PFSK-1 (cell line): ENCODE data around the gene NR2F1.

Experiments
- FOXP2 ChIP-seq: optimal IDR thresholded peaks from 2 replicates; pipeline ENCODE3; 2011; ENCODE audit warnings: borderline replicate concordance, control low read depth, inconsistent platforms; ENCODE audit not compliant: insufficient read depth; ENCODE audit errors: extremely low read length, extremely low read depth
- POLR2AphosphoS5 ChIP-seq: IDR thresholded peaks from 2 replicates; pipeline ENCODE4 v1.6.1; 2012; ENCODE audit warnings: low read depth, mild to moderate bottlenecking, control low read depth, low read length, moderate library complexity
- REST ChIP-seq, 2 experiments: IDR thresholded peaks; 2 replicates each; pipeline versions ENCODE4 v1.6.1 to v1.8.0; 2011 to 2012; ENCODE audit warnings: low read depth in 2 of 2, low read length in 2 of 2, control low read depth in 1 of 2, inconsistent platforms in 1 of 2, mild to moderate bottlenecking in 1 of 2, moderate library complexity in 1 of 2; ENCODE audit not compliant: insufficient read depth in 1 of 2
- SIN3A ChIP-seq: IDR thresholded peaks from 2 replicates; pipeline ENCODE4 v1.6.1; 2012; ENCODE audit warnings: mild to moderate bottlenecking, low read length, moderate library complexity, borderline replicate concordance; ENCODE audit not compliant: insufficient read depth
- TAF1 ChIP-seq: IDR thresholded peaks from 2 replicates; pipeline ENCODE4 v1.6.1; 2012; ENCODE audit warnings: low read length, control low read depth, borderline replicate concordance; ENCODE audit not compliant: insufficient read depth

NR2F1 gene

GRCh38 chr5:93572101-93572607, 10.9 kb upstream of the NR2F1 start:
- TF ChIP-seq TAF1 (no peak), POLR2AphosphoS5 (no peak), SIN3A (no peak), REST (IDR thresholded peaks at IDR 0.05; ENCODE audit: insufficient read depth in 1 of 2, low read depth in 2 of 2, low read length in 2 of 2) (no peak), FOXP2 (no peak)

GRCh38 chr5:93572608-93573353, 10.2 kb upstream of the NR2F1 start:
- peak; percentile 41 for TF ChIP-seq FOXP2
- no peak for TF ChIP-seq REST (IDR thresholded peaks at IDR 0.05; ENCODE audit: insufficient read depth in 1 of 2, low read depth in 2 of 2, low read length in 2 of 2)

- TF ChIP-seq REST (IDR thresholded peaks at IDR 0.05; ENCODE audit: insufficient read depth in 1 of 2, low read depth in 2 of 2, low read length in 2 of 2) (no peak), SIN3A (no peak), FOXP2 (no peak), TAF1 (no peak), POLR2AphosphoS5 (no peak)
These were observed 9.4 kb upstream of the NR2F1 start for GRCh38 chr5:93573354-93574351.

- TF ChIP-seq TAF1 (no peak), FOXP2 (no peak), SIN3A (no peak), POLR2AphosphoS5 (no peak), REST (IDR thresholded peaks at IDR 0.05; ENCODE audit: insufficient read depth in 1 of 2, low read depth in 2 of 2, low read length in 2 of 2) (no peak)
These were observed 8.3 kb upstream of the NR2F1 start for GRCh38 chr5:93574491-93575305.
